Activated naive CD8-positive, alpha-beta T cell treated with anti-CD3 and anti-CD28 coated beads, Interleukin-2, amount 10 ng/mL, durations not matched to agents 7 days and 5 days (primary cell): Measurements from ENCODE around the gene ENGASE. TPM values are rescaled to one million over a fixed set of nuclear protein-coding genes. Genes with fewer than 3 reads are reported as not detected.

ENCODE experiments used
- ATAC-seq: fragments of 150-1000 bp; cut with Tn5 transposase; one replicate; pipeline ENCODE4 v1.10.0; 2021; ENCODE audit warnings: low read depth, moderate library complexity
- POLR2A ChIA-PET: fragments of 350-600 bp; sonication (Branson Sonifier 250); formaldehyde crosslinking; loops from one replicate; lab custom pipeline; 2021; ENCODE audit warnings: antibody characterized with exemption; lab: Charles Lee
- DNase-seq: peaks from one replicate; pipeline ENCODE4 v3.0.0; 2021
- H3K27ac Mint-ChIP-seq: one replicate; pipeline ENCODE4 v1.8.0; 2022; ENCODE audit warnings: mild to moderate bottlenecking, mixed read lengths
- H3K27me3 Mint-ChIP-seq: one replicate; pipeline ENCODE4 v1.8.0; 2022; ENCODE audit warnings: mild to moderate bottlenecking, moderate library complexity, mixed read lengths
- H3K36me3 Mint-ChIP-seq: one replicate; pipeline ENCODE4 v1.8.0; 2021; ENCODE audit warnings: mild to moderate bottlenecking, mixed read lengths
- H3K4me1 Mint-ChIP-seq: one replicate; pipeline ENCODE4 v1.8.0; 2021; ENCODE audit warnings: mixed read lengths
- H3K4me3 Mint-ChIP-seq: one replicate; pipeline ENCODE4 v1.8.0; 2022; ENCODE audit warnings: mild to moderate bottlenecking, moderate library complexity, mixed read lengths
- H3K9me3 Mint-ChIP-seq: one replicate; pipeline ENCODE4 v1.8.0; 2021; ENCODE audit warnings: mixed read lengths
- total RNA-seq, 2 experiments: library from RNA; stranded (reverse); gene quantifications; one replicate each; pipeline ENCODE4 v1.2.3, GENCODE V29; 2021

Gene ENGASE
- total RNA-seq, 2 experiments from 2014 or later: 72.8 to 78.2 TPM

- Mint-ChIP-seq H3K4me3 (no peak overlapping the region), H3K36me3 (no peaks in the 10 kb centered on the region), H3K27me3 (no peaks in the 10 kb centered on the region), H3K4me1 (no peaks in the 10 kb centered on the region), H3K27ac (no peak overlapping the region), H3K9me3 (no peaks in the 10 kb centered on the region)
- ATAC-seq (no peak), DNase-seq (no peak)
- POLR2A ChIA-PET: no interaction called here
Observed at GRCh38 chr17:79106958-79107357, 32.3 kb downstream of the ENGASE start.

GRCh38 chr17:79107499-79108231 lies 33.0 kb downstream of the ENGASE start:
- POLR2A ChIA-PET: no interaction called here
- Mint-ChIP-seq H3K4me1 (no peaks in the 10 kb centered on the region), H3K36me3 (no peaks in the 10 kb centered on the region), H3K27ac (no peak overlapping the region), H3K4me3 (no peak overlapping the region), H3K27me3 (no peaks in the 10 kb centered on the region), H3K9me3 (no peaks in the 10 kb centered on the region)
- ATAC-seq (no peak), DNase-seq (no peak)

GRCh38 chr17:79108232-79108850 lies 33.7 kb downstream of the ENGASE start:
- Mint-ChIP-seq H3K36me3 (no peaks in the 10 kb centered on the region), H3K9me3 (no peaks in the 10 kb centered on the region), H3K4me1 (no peaks in the 10 kb centered on the region), H3K27ac (no peak overlapping the region), H3K4me3 (no peak overlapping the region), H3K27me3 (no peaks in the 10 kb centered on the region)
- DNase-seq (no peak), ATAC-seq (no peak)
- POLR2A ChIA-PET: no interaction called here

- DNase-seq (no peak), ATAC-seq (no peak)
Observed at GRCh38 chr17:79108870-79109269, 34.2 kb downstream of the ENGASE start.

GRCh38 chr17:79109584-79109983 lies 35.0 kb downstream of the ENGASE start:
- POLR2A ChIA-PET: no interaction called here
- Mint-ChIP-seq H3K9me3 (no peaks in the 10 kb centered on the region), H3K27ac (no peak overlapping the region), H3K36me3 (no peaks in the 10 kb centered on the region), H3K4me3 (no peak overlapping the region), H3K27me3 (no peaks in the 10 kb centered on the region), H3K4me1 (no peaks in the 10 kb centered on the region)
- ATAC-seq (no peak), DNase-seq (no peak)

More at GRCh38 chr17:79108870-79109269, 34.2 kb downstream of the ENGASE start:
- Mint-ChIP-seq H3K4me1 (no peaks in the 10 kb centered on the region), H3K36me3 (no peaks in the 10 kb centered on the region), H3K27me3 (no peaks in the 10 kb centered on the region), H3K27ac (no peak overlapping the region), H3K4me3 (no peak overlapping the region), H3K9me3 (no peaks in the 10 kb centered on the region)
- POLR2A ChIA-PET: no interaction called here

GRCh38 chr17:79111097-79111496 lies 36.5 kb downstream of the ENGASE start:
- Mint-ChIP-seq H3K27ac (no peak overlapping the region), H3K4me3 (no peak overlapping the region), H3K36me3 (no peaks in the 10 kb centered on the region), H3K27me3 (no peaks in the 10 kb centered on the region), H3K9me3 (no peaks in the 10 kb centered on the region), H3K4me1 (no peaks in the 10 kb centered on the region)
- no peak for DNase-seq
- no peak for ATAC-seq
- POLR2A ChIA-PET: no interaction called here

GRCh38 chr17:79112471-79112870 lies 37.8 kb downstream of the ENGASE start:
- no peak for DNase-seq
- Mint-ChIP-seq H3K4me1 (no peaks in the 10 kb centered on the region), H3K36me3 (no peaks in the 10 kb centered on the region), H3K4me3 (no peak overlapping the region), H3K27me3 (no peaks in the 10 kb centered on the region), H3K9me3 (no peaks in the 10 kb centered on the region), H3K27ac (no peak overlapping the region)
- POLR2A ChIA-PET: no interaction called here
- ATAC-seq: no peak

GRCh38 chr17:79113699-79114457 lies 39.3 kb downstream of the ENGASE start:
- H3K27ac Mint-ChIP-seq: no peak overlapping the region
- H3K4me1 Mint-ChIP-seq: no peaks in the 10 kb centered on the region
- no peaks in the 10 kb centered on the region for H3K27me3 Mint-ChIP-seq
- POLR2A ChIA-PET: no interaction called here
- no peak for ATAC-seq
- no peak overlapping the region for H3K4me3 Mint-ChIP-seq
- H3K9me3 Mint-ChIP-seq: no peaks in the 10 kb centered on the region
- no peak for DNase-seq
- H3K36me3 Mint-ChIP-seq: no peaks in the 10 kb centered on the region

- H3K4me1 Mint-ChIP-seq: no peaks in the 10 kb centered on the region
- no peak overlapping the region for H3K27ac Mint-ChIP-seq
- POLR2A ChIA-PET: no interaction called here
Observed at GRCh38 chr17:79114458-79115301, 40.1 kb downstream of the ENGASE start.

GRCh38 chr17:79115487-79115886 lies 40.9 kb downstream of the ENGASE start:
- ATAC-seq: no peak
- Mint-ChIP-seq H3K4me3 (no peak overlapping the region), H3K27me3 (no peaks in the 10 kb centered on the region), H3K27ac (no peak overlapping the region), H3K36me3 (no peaks in the 10 kb centered on the region), H3K4me1 (no peaks in the 10 kb centered on the region), H3K9me3 (no peaks in the 10 kb centered on the region)
- no peak for DNase-seq
- POLR2A ChIA-PET: no interaction called here

More at GRCh38 chr17:79114458-79115301, 40.1 kb downstream of the ENGASE start:
- no peaks in the 10 kb centered on the region for H3K9me3 Mint-ChIP-seq
- H3K36me3 Mint-ChIP-seq: no peaks in the 10 kb centered on the region
- H3K4me3 Mint-ChIP-seq: no peak overlapping the region
- ATAC-seq (no peak), DNase-seq (no peak)
- no peaks in the 10 kb centered on the region for H3K27me3 Mint-ChIP-seq

- H3K9me3 Mint-ChIP-seq: no peaks in the 10 kb centered on the region
- no peak for ATAC-seq
Observed at GRCh38 chr17:79116575-79117368, 42.1 kb downstream of the ENGASE start.

GRCh38 chr17:79117905-79118487 lies 43.4 kb downstream of the ENGASE start:
- DNase-seq: no peak
- H3K9me3 Mint-ChIP-seq: no peaks in the 10 kb centered on the region
- no peaks in the 10 kb centered on the region for H3K27me3 Mint-ChIP-seq
- no peak overlapping the region for H3K4me3 Mint-ChIP-seq
- POLR2A ChIA-PET: no interaction called here
- no peak for ATAC-seq
- no peaks in the 10 kb centered on the region for H3K36me3 Mint-ChIP-seq
- no peak overlapping the region for H3K27ac Mint-ChIP-seq
- H3K4me1 Mint-ChIP-seq: no peaks in the 10 kb centered on the region

More at GRCh38 chr17:79116575-79117368, 42.1 kb downstream of the ENGASE start:
- Mint-ChIP-seq H3K27me3 (no peaks in the 10 kb centered on the region), H3K4me3 (no peak overlapping the region), H3K4me1 (no peaks in the 10 kb centered on the region), H3K36me3 (no peaks in the 10 kb centered on the region), H3K27ac (no peak overlapping the region)
- POLR2A ChIA-PET: no interaction called here
- DNase-seq: no peak
